Lower lobe of right lung (tissue), 2 donors: ENCODE data around the gene HS3ST2. TPM values are rescaled to one million over a fixed set of nuclear protein-coding genes. Genes with fewer than 3 reads are reported as not detected.
"Not testable (repeated sequence)": the region's sequence is repeated elsewhere in the genome, so short reads cannot be mapped to it uniquely, and the experiment has no call there.

Source experiments
- ATAC-seq, 2 donors: fragments of 200-7000 bp; cut with Tn5 transposase; one replicate each; pipeline ENCODE4 v1.9.1; 2020 to 2022; ENCODE audit warnings: mild to moderate bottlenecking in 2 of 2, moderate library complexity in 2 of 2
- DNase-seq: peaks from one replicate; pipeline ENCODE4 v3.0.0-alpha.2; 2020
- H3K27ac ChIP-seq: fragments of 200-600 bp; one replicate; pipeline ENCODE4 v1.8.0; 2022
- H3K27me3 ChIP-seq: fragments of 200-600 bp; one replicate; pipeline ENCODE4 v1.8.0; 2022; ENCODE audit warnings: low read depth
- H3K36me3 ChIP-seq: fragments of 200-600 bp; one replicate; pipeline ENCODE4 v1.8.0; 2022; ENCODE audit warnings: mild to moderate bottlenecking
- H3K4me1 ChIP-seq: fragments of 200-600 bp; one replicate; pipeline ENCODE4 v1.8.0; 2022
- H3K4me3 ChIP-seq: fragments of 200-600 bp; one replicate; pipeline ENCODE4 v1.8.0; 2022; ENCODE audit warnings: mild to moderate bottlenecking
- H3K9me3 ChIP-seq: fragments of 200-600 bp; one replicate; pipeline ENCODE4 v1.8.0; 2022
- CTCF ChIP-seq: fragments of 200-600 bp; IDR thresholded peaks from one replicate; pipeline ENCODE4 v1.8.0; 2022; ENCODE audit warnings: antibody characterized with exemption, mild to moderate bottlenecking
- intact Hi-C: fragments of 100-400 bp; cut with DNase I; formaldehyde crosslinking; loops from one replicate; pipeline ENCODE4 v1.11.0; 2022
- total RNA-seq: library from RNA; stranded (reverse); fragmentation: NEBNext Ultra II Directional; extraction: Animal tissue kit (Norgen Biotek cat#: 25700); gene quantifications from one replicate; pipeline ENCODE4 v1.2.1, GENCODE V29; 2021
- donor health status: DM: no; HTN: yes; CAD: no; lungs with severe emphysema.

The HS3ST2 gene
- total RNA-seq, 1 donor from 2014 or later: 4.8 TPM

- intact Hi-C loops: no loop called here
- Histone ChIP-seq H3K9me3 (no peaks in the 10 kb centered on the region), H3K4me3 (peak overlapping the region; percentile 46), H3K36me3 (no peaks in the 10 kb centered on the region), H3K4me1 (peaks cover 4% of the 10 kb centered on the region), H3K27ac (no peak overlapping the region), H3K27me3 (peaks cover 52% of the 10 kb centered on the region)
- DNase-seq (peak; percentile 51), ATAC-seq (peak; percentile 63 to 69)
- TF ChIP-seq CTCF: peak; percentile 56
These were observed 577 bp upstream of the HS3ST2 start for GRCh38 chr16:22813223-22813947.

DNA sequence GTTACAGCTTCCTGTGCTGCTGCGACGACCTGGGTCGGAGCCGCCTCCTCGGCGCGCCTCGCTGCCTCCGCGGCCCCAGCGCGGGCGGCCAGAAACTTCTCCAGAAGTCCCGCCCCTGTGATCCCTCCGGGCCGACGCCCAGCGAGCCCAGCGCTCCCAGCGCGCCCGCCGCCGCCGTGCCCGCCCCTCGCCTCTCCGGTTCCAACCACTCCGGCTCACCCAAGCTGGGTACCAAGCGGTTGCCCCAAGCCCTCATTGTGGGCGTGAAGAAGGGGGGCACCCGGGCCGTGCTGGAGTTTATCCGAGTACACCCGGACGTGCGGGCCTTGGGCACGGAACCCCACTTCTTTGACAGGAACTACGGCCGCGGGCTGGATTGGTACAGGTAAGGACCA, 746 bp downstream of the HS3ST2 start:
- Histone ChIP-seq H3K4me3 (peak overlapping the region; percentile 46), H3K27me3 (peaks cover 52% of the 10 kb centered on the region), H3K9me3 (no peaks in the 10 kb centered on the region), H3K27ac (no peak overlapping the region), H3K4me1 (peaks cover 4% of the 10 kb centered on the region), H3K36me3 (no peaks in the 10 kb centered on the region)
- DNase-seq (no peak), ATAC-seq (peak in 1 of 2 donors; percentile 11)
- intact Hi-C loops: no loop called here
- TF ChIP-seq CTCF: no peak

GRCh38 chr16:22815863-22816262, 1.9 kb downstream of the HS3ST2 start:
- peak overlapping the region; percentile 46 for H3K4me3 ChIP-seq
- no peaks in the 10 kb centered on the region for H3K9me3 ChIP-seq
- H3K36me3 ChIP-seq: no peaks in the 10 kb centered on the region
- intact Hi-C loops: no loop called here
- no peak for TF ChIP-seq CTCF
- DNase-seq: no peak
- H3K27ac ChIP-seq: no peak overlapping the region
- peaks cover 4% of the 10 kb centered on the region for H3K4me1 ChIP-seq
- peaks cover 48% of the 10 kb centered on the region for H3K27me3 ChIP-seq
- no peak for ATAC-seq

- Histone ChIP-seq H3K27ac (no peak overlapping the region), H3K27me3 (peaks cover 48% of the 10 kb centered on the region), H3K4me3 (peak overlapping the region; percentile 16), H3K4me1 (peaks cover 4% of the 10 kb centered on the region), H3K9me3 (no peaks in the 10 kb centered on the region), H3K36me3 (no peaks in the 10 kb centered on the region)
- TF ChIP-seq CTCF: no peak
- DNase-seq: no peak
- ATAC-seq: no peak
- intact Hi-C loops: no loop called here
These were observed 2.5 kb downstream of the HS3ST2 start for GRCh38 chr16:22816475-22816874.

DNA sequence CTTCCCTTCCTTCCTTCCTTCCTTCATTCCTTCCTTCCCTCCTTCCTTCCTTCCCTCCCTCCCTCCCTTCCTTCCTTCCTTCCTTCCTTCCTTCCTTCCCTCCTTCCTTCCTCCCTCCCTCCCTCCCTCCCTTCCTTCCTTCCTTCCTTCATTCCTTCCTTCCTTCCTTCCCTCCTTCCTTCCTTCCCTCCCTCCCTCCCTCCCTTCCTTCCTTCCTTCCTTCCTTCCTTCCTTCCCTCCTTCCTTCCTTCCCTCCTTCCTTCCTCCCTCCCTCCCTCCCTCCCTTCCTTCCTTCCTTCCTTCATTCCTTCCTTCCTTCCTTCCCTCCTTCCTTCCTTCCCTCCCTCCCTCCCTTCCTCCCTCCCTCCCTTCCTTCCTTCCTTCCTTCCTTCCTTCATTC, 4.8 kb downstream of the HS3ST2 start:
- H3K4me1 ChIP-seq, H3K9me3 ChIP-seq, H3K27ac ChIP-seq, H3K36me3 ChIP-seq, intact Hi-C loops, H3K4me3 ChIP-seq, DNase-seq, ATAC-seq: not testable (repeated sequence)
- H3K27me3 ChIP-seq: peaks cover 28% of the 10 kb centered on the region

DNA sequence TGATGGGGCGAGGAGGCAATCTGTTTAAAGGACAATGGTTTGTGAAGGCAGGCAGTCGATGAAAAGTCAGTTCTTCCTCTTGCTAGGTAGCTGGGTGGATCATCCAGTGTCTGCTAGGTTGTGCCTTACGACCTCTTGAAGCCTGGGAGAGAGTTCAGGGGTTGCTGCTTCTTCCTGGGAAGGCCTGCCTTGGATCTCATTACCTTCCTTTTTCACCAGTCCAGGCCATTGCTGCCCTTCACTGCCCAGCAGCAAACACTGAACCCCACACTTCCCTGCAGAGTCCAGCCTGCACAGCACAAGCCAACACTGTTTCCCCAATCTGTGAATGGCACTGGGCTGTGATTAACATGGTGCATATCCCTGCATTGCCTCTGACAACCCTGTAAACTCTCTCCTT, 24.7 kb downstream of the HS3ST2 start:
- no peak for ATAC-seq
- no peaks in the 10 kb centered on the region for H3K36me3 ChIP-seq
- TF ChIP-seq CTCF: no peak
- no peak overlapping the region for H3K27ac ChIP-seq
- H3K4me3 ChIP-seq: no peak overlapping the region
- no peaks in the 10 kb centered on the region for H3K4me1 ChIP-seq
- intact Hi-C loops: no loop called here
- no peak for DNase-seq
- peaks cover 5% of the 10 kb centered on the region for H3K27me3 ChIP-seq
- no peaks in the 10 kb centered on the region for H3K9me3 ChIP-seq

GRCh38 chr16:22842031-22842430, 28.1 kb downstream of the HS3ST2 start:
- H3K9me3 ChIP-seq, H3K36me3 ChIP-seq, H3K4me3 ChIP-seq, H3K4me1 ChIP-seq, intact Hi-C loops, DNase-seq, ATAC-seq, H3K27ac ChIP-seq: not testable (repeated sequence)
- H3K27me3 ChIP-seq: peaks cover 13% of the 10 kb centered on the region
